H1 (cell line): ENCODE results near the gene SLC37A1. TPM values are rescaled to one million over a fixed set of nuclear protein-coding genes. Genes with fewer than 3 reads are reported as not detected.

Source experiments
- CTCF ChIA-PET: fragments of 300-600 bp; sonication (Branson Sonifier 250); formaldehyde crosslinking; loops from one replicate; lab custom pipeline; 2021; ENCODE audit not compliant: partially characterized antibody; lab: Charles Lee
- POLR2A ChIA-PET: fragments of 300-600 bp; sonication (Branson Sonifier 250); formaldehyde crosslinking; loops from one replicate; lab custom pipeline; 2021; ENCODE audit warnings: inconsistent platforms; ENCODE audit not compliant: partially characterized antibody; lab: Charles Lee
- DNase-seq, 2 experiments: peaks; one replicate each; pipeline versions ENCODE4 v3.0.0 to v3.0.0-alpha.2; 2010 to 2022; ENCODE audit warnings: low spot score in 2 of 2, low read depth in 1 of 2, mixed read lengths in 1 of 2
- FAIRE-seq: peaks from 2 replicates; lab custom pipeline; 2011; peaks lifted over from hg19 to GRCh38; lab: Jason Lieb, UNC
- H2AFZ ChIP-seq: 2 replicates; pipeline ENCODE4 v1.8.1; 2012; ENCODE audit warnings: low read length, inconsistent platforms
- H2AK5ac ChIP-seq: 2 replicates; pipeline ENCODE4 v1.6.1; 2013; ENCODE audit warnings: low read depth, low read length
- H2BK120ac ChIP-seq: replicated peaks from 2 replicates; pipeline ENCODE3; 2013; ENCODE audit warnings: low read depth, low read length, inconsistent platforms
- H2BK12ac ChIP-seq: 2 replicates; pipeline ENCODE4 v1.6.1; 2013; ENCODE audit warnings: low read depth, low read length
- H2BK15ac ChIP-seq: 2 replicates; pipeline ENCODE4 v1.6.1; 2013; ENCODE audit warnings: low read length
- H2BK20ac ChIP-seq: 2 replicates; pipeline ENCODE4 v1.6.1; 2013; ENCODE audit warnings: low read length
- H2BK5ac ChIP-seq: 2 replicates; pipeline ENCODE4 v1.6.1; 2013; ENCODE audit warnings: low read depth, low read length
- H3K14ac ChIP-seq: 2 replicates; pipeline ENCODE4 v1.6.1; 2013; ENCODE audit warnings: inconsistent platforms; ENCODE audit not compliant: insufficient read length
- H3K18ac ChIP-seq: 2 replicates; pipeline ENCODE4 v1.6.1; 2013; ENCODE audit warnings: low read length; ENCODE audit errors: extremely low read depth
- H3K23ac ChIP-seq: 2 replicates; pipeline ENCODE4 v1.6.1; 2013; ENCODE audit warnings: inconsistent platforms; ENCODE audit not compliant: insufficient read length
- H3K23me2 ChIP-seq: 2 replicates; pipeline ENCODE4 v1.6.1; 2013; ENCODE audit warnings: low read depth, low read length
- H3K27ac ChIP-seq: 2 replicates; pipeline ENCODE4 v1.6.1; 2011; ENCODE audit warnings: low read depth, low read length, inconsistent platforms
- H3K27me3 ChIP-seq, 4 experiments: replicated peaks in 1 of 4; 1 replicate in 1 of 4; 2 replicates in 3 of 4; pipeline versions ENCODE4 v1.6.1 to v1.8.1; 2011 to 2013; ENCODE audit warnings: low read length in 3 of 4, mild to moderate bottlenecking in 3 of 4, inconsistent platforms in 2 of 4, mixed read lengths in 2 of 4, moderate library complexity in 1 of 4; ENCODE audit not compliant: control insufficient read depth in 3 of 4, insufficient read depth in 3 of 4; ENCODE audit errors: extremely low read depth in 1 of 4
- H3K36me3 ChIP-seq, 4 experiments: 2 replicates each; pipeline versions ENCODE4 v1.6.1 to v1.8.1; 2011 to 2013; ENCODE audit warnings: mild to moderate bottlenecking in 4 of 4, low read length in 3 of 4, moderate library complexity in 2 of 4, control low read depth in 1 of 4, inconsistent platforms in 1 of 4; ENCODE audit not compliant: insufficient read depth in 4 of 4, control insufficient read depth in 2 of 4
- H3K4ac ChIP-seq: replicated peaks from 2 replicates; pipeline ENCODE3; 2013; ENCODE audit warnings: low read length, low read depth, mixed read lengths, inconsistent platforms; ENCODE audit not compliant: insufficient read length
- H3K4me1 ChIP-seq, 4 experiments: replicated peaks in 1 of 4; 1 replicate in 1 of 4; 2 replicates in 3 of 4; pipeline versions ENCODE4 v1.6.1 to v1.8.1; 2011 to 2013; ENCODE audit warnings: low read length in 3 of 4, inconsistent platforms in 2 of 4, mixed read lengths in 1 of 4; ENCODE audit not compliant: insufficient read depth in 4 of 4, control insufficient read depth in 3 of 4
- H3K4me2 ChIP-seq, 2 experiments: 2 replicates each; pipeline versions ENCODE4 v1.6.1 to v1.8.1; 2011 to 2013; ENCODE audit warnings: low read depth in 2 of 2, low read length in 2 of 2, control low read depth in 1 of 2, inconsistent platforms in 1 of 2, mild to moderate bottlenecking in 1 of 2; ENCODE audit not compliant: insufficient read depth in 1 of 2
- H3K4me3 ChIP-seq, 4 experiments: fragments of 200-600, 300-600 bp in 1 of 4; sonication (generic), shearing (Covaris generic), sonication (Bioruptor Twin) in 1 of 4; 2 replicates each; pipeline versions ENCODE4 v1.5.1 to v1.8.1; 2011 to 2016; ENCODE audit warnings: low read length in 4 of 4, low read depth in 3 of 4, control low read depth in 2 of 4, inconsistent platforms in 2 of 4, mild to moderate bottlenecking in 2 of 4, mixed read lengths in 1 of 4, moderate library complexity in 1 of 4; ENCODE audit not compliant: insufficient read depth in 2 of 4; ENCODE audit errors: extremely low read depth in 1 of 4
- H3K56ac ChIP-seq: replicated peaks from 2 replicates; pipeline ENCODE3; 2013; ENCODE audit warnings: low read depth, mild to moderate bottlenecking, mixed read lengths, low read length, inconsistent platforms; ENCODE audit not compliant: insufficient read length
- H3K79me1 ChIP-seq: 2 replicates; pipeline ENCODE4 v1.6.1; 2013; ENCODE audit warnings: low read depth, low read length, control low read depth
- H3K79me2 ChIP-seq, 2 experiments: 2 replicates each; pipeline versions ENCODE4 v1.6.1 to v1.8.1; 2012 to 2013; ENCODE audit warnings: low read length in 2 of 2, mild to moderate bottlenecking in 2 of 2, inconsistent platforms in 1 of 2; ENCODE audit not compliant: insufficient read depth in 2 of 2, control insufficient read depth in 1 of 2
- H3K9ac ChIP-seq, 4 experiments: replicated peaks in 1 of 4; 1 replicate in 1 of 4; 2 replicates in 3 of 4; pipeline versions ENCODE4 v1.6.1 to v1.8.1; 2011 to 2013; ENCODE audit warnings: low read depth in 3 of 4, low read length in 3 of 4, control low read depth in 2 of 4, mild to moderate bottlenecking in 2 of 4, moderate library complexity in 2 of 4, inconsistent platforms in 1 of 4; ENCODE audit errors: extremely low read depth in 1 of 4
- H3K9me3 ChIP-seq, 2 experiments: 2 replicates each; pipeline versions ENCODE4 v1.6.1 to v1.8.1; 2012 to 2013; ENCODE audit warnings: mild to moderate bottlenecking in 2 of 2, moderate library complexity in 2 of 2, control low read depth in 1 of 2, inconsistent platforms in 1 of 2, low read depth in 1 of 2, low read length in 1 of 2, mixed read lengths in 1 of 2; ENCODE audit not compliant: insufficient read depth in 2 of 2
- H4K20me1 ChIP-seq, 2 experiments: replicated peaks in 1 of 2; 2 replicates each; pipeline versions ENCODE3 to v1.8.1; 2011 to 2013; ENCODE audit warnings: inconsistent platforms in 2 of 2, low read length in 2 of 2, mild to moderate bottlenecking in 1 of 2; ENCODE audit not compliant: insufficient read depth in 2 of 2, control insufficient read depth in 1 of 2
- H4K5ac ChIP-seq: 2 replicates; pipeline ENCODE4 v1.6.1; 2013; ENCODE audit warnings: low read length, low read depth, mixed read lengths, inconsistent platforms; ENCODE audit not compliant: insufficient read length
- H4K8ac ChIP-seq: 2 replicates; pipeline ENCODE4 v1.8.0; 2013; ENCODE audit warnings: mild to moderate bottlenecking, moderate library complexity, low read length, inconsistent platforms; ENCODE audit not compliant: insufficient read depth; ENCODE audit errors: extremely low read depth
- H4K91ac ChIP-seq: replicated peaks from 2 replicates; pipeline ENCODE3; 2013; ENCODE audit warnings: low read length, mixed read lengths, inconsistent platforms; ENCODE audit not compliant: insufficient read length
- BCL11A ChIP-seq, 2 experiments: IDR thresholded peaks; one replicate each; pipeline ENCODE4 v1.6.1; 2011; ENCODE audit warnings: low read depth in 2 of 2, low read length in 2 of 2, mild to moderate bottlenecking in 2 of 2
- CEBPB ChIP-seq: IDR thresholded peaks from 2 replicates; pipeline ENCODE4 v1.6.1; 2012; ENCODE audit warnings: low read depth, low read length
- E2F6 ChIP-seq: IDR thresholded peaks from 2 replicates; pipeline ENCODE4 v1.6.1; 2012; ENCODE audit warnings: inconsistent platforms
- RFX5 ChIP-seq: IDR thresholded peaks from 2 replicates; pipeline ENCODE4 v1.6.1; 2011; ENCODE audit warnings: low read depth, low read length, improper control_type of control experiment, borderline replicate concordance
- SIX5 ChIP-seq: IDR thresholded peaks from 2 replicates; pipeline ENCODE4 v1.6.1; 2011; ENCODE audit warnings: mild to moderate bottlenecking, low read depth, low read length
- SRF ChIP-seq: IDR thresholded peaks from 2 replicates; pipeline ENCODE4 v1.6.1; 2011; ENCODE audit warnings: mild to moderate bottlenecking, low read depth, low read length, moderate library complexity
- TBP ChIP-seq: IDR thresholded peaks from 2 replicates; pipeline ENCODE4 v1.6.1; 2011; ENCODE audit warnings: low read depth, low read length, improper control_type of control experiment
- WGBS, 2 experiments: shearing (Covaris generic) in 1 of 2; methylation state at CpG; one replicate each; pipeline versions ENCODE4 v1.1.6 to v1.1.7; 2013 to 2015; ENCODE audit warnings: low lambda C conversion rate in 2 of 2, mixed read lengths in 2 of 2, inconsistent platforms in 1 of 2, low coverage in 1 of 2, missing lambda C conversion rate in 1 of 2; ENCODE audit not compliant: insufficient replicate concordance in 2 of 2, insufficient coverage in 1 of 2, insufficient read length in 1 of 2; ENCODE audit errors: extremely low coverage in 1 of 2, missing lambda C conversion rate in 1 of 2; 5-methylcytosine and 5-hydroxymethylcytosine counted together
- polyA plus RNA-seq, 7 experiments: library from polyadenylated mRNA; depleted of rRNA in 3 of 7; stranded (reverse) in 5 of 7; unstranded in 2 of 7; fragments of >200 nt in 5 of 7; fragments of 200-250 nt in 2 of 7; gene quantifications; 1 replicate in 5 of 7; 2 replicates in 1 of 7; 4 replicates in 1 of 7; pipeline versions ENCODE4 v1.2.1 to v1.2.3, GENCODE V29; 2011 to 2013; ENCODE audit warnings: missing spikeins in 2 of 7, mixed read lengths in 2 of 7
- total RNA-seq: library from RNA; stranded (reverse); fragmentation: NEBNext Ultra II Directional; extraction: Animal tissue kit (Norgen Biotek cat#: 25700); gene quantifications from 2 replicates; pipeline ENCODE4 v1.2.1, GENCODE V29; 2021

Gene SLC37A1
- total and polyA plus RNA-seq, 2 of the 8 experiments (the other 6 are each of a cell fraction or from before 2014, with no cell fraction given), result 15.6 to 30.9 TPM

GRCh38 chr21:42572906-42573495, 59.3 kb downstream of the SLC37A1 start:
- H2AFZ ChIP-seq, result no peak overlapping the region
- no peaks in the 10 kb centered on the region for H3K23me2 ChIP-seq
- no peak overlapping the region for H2AK5ac ChIP-seq
- no peak overlapping the region for H3K14ac ChIP-seq
- WGBS, 2 experiments, result 89% methylated on average over 12 of the region's 12 CpGs; no CpG with 5 or more reads in 1 of the 2 experiments
- H4K8ac ChIP-seq, result no peak overlapping the region
- H2BK20ac ChIP-seq, result no peak overlapping the region
- H3K56ac ChIP-seq, result no peak overlapping the region
- CTCF ChIA-PET, result no interaction called here
- H3K9me3 ChIP-seq, result peaks cover 1 to 5% of the 10 kb centered on the region in 2 experiments; a peak in 2 of 4 replicates
- no peaks in the 10 kb centered on the region for H3K79me2 ChIP-seq
- POLR2A ChIA-PET, result interaction anchor here (1.1 to 1.2 kb wide), 2 partner anchors 10 to 25 kb away, joined by 3 read pairs; no protein-coding TSS in a partner anchor
- peaks cover 0 to 2% of the 10 kb centered on the region in 2 experiments for H4K20me1 ChIP-seq
- H3K23ac ChIP-seq, result no peak overlapping the region
- no peak overlapping the region for H3K4me3 ChIP-seq
- no peak overlapping the region for H4K91ac ChIP-seq
- H3K4me1 ChIP-seq, result no peaks in the 10 kb centered on the region
- H4K5ac ChIP-seq, result no peak overlapping the region
- DNase-seq (no peak), FAIRE-seq (no peak)
- H2BK15ac ChIP-seq, result no peak overlapping the region
- H3K36me3 ChIP-seq, result peaks cover 2 to 17% (median 6%) of the 10 kb centered on the region in 4 experiments; a peak in 3 of 8 replicates
- no peak overlapping the region for H2BK5ac ChIP-seq
- H3K9ac ChIP-seq, result no peak overlapping the region
- no peak overlapping the region for H3K18ac ChIP-seq
- H3K79me1 ChIP-seq, result no peaks in the 10 kb centered on the region
- H2BK120ac ChIP-seq, result no peak overlapping the region
- H3K4ac ChIP-seq, result no peak overlapping the region
- H3K27ac ChIP-seq, result no peak overlapping the region
- no peaks in the 10 kb centered on the region for H3K27me3 ChIP-seq
- no peak overlapping the region for H3K4me2 ChIP-seq
- no peak overlapping the region for H2BK12ac ChIP-seq
- no peak for TF ChIP-seq CEBPB
- no peak for TF ChIP-seq SRF
- no peak for TF ChIP-seq RFX5
- no peak for TF ChIP-seq SIX5
- no peak for TF ChIP-seq TBP
- TF ChIP-seq BCL11A (IDR thresholded peaks at IDR 0.05; ENCODE audit: low read depth in 2 of 2, low read length in 2 of 2), result no peak
- TF ChIP-seq E2F6, result no peak
